ENCODE data around the gene RBM43. TPM values are rescaled to one million over a fixed set of nuclear protein-coding genes. Genes with fewer than 3 reads are reported as not detected.

Gene RBM43
- total and polyA plus RNA-seq, 11 donors: 0.81 to 5.9 (median 1.7) TPM

DNA sequence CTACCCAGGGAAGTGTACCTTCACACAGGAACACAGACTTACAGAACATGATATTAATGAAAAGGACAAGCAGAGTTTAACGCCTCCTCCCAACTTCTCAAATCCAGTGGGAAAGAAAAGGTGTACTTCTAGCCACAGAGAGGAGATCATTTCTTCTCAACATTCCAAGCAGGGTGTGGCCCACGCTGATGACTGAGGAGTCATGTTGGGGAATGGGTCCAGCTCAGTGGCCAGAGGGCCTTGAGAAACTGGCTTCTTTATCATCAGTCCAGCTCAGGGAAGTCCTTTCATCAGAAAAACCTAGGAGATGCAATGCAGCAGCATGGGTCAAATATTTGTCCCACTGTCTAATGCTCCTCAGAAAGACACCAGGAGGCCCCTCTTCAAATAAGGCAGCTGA lies 63.0 kb downstream of the RBM43 start:
- Histone ChIP-seq H3K4me1 (no peaks in the 10 kb centered on the region), H3K27me3 (no peaks in the 10 kb centered on the region), H3K9me3 (no peaks in the 10 kb centered on the region), H3K36me3 (no peaks in the 10 kb centered on the region), H3K4me3 (no peak overlapping the region), H3K27ac (no peak overlapping the region)
- ATAC-seq (no peak), DNase-seq (no peak)
- TF ChIP-seq POLR2A (IDR thresholded peaks at IDR 0.05): no peak
- TF ChIP-seq, protein P1, sequence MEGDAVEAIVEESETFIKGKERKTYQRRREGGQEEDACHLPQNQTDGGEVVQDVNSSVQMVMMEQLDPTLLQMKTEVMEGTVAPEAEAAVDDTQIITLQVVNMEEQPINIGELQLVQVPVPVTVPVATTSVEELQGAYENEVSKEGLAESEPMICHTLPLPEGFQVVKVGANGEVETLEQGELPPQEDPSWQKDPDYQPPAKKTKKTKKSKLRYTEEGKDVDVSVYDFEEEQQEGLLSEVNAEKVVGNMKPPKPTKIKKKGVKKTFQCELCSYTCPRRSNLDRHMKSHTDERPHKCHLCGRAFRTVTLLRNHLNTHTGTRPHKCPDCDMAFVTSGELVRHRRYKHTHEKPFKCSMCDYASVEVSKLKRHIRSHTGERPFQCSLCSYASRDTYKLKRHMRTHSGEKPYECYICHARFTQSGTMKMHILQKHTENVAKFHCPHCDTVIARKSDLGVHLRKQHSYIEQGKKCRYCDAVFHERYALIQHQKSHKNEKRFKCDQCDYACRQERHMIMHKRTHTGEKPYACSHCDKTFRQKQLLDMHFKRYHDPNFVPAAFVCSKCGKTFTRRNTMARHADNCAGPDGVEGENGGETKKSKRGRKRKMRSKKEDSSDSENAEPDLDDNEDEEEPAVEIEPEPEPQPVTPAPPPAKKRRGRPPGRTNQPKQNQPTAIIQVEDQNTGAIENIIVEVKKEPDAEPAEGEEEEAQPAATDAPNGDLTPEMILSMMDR (IDR thresholded peaks at IDR 0.05): no peak
- intact Hi-C loops (cut with DNase I): no loop called here
- 84 to 90% (median 87%) methylated on average over 2 of the region's 2 CpGs for WGBS, 4 donors

Other genes starting within 250 kb of the RBM43 start
- 10 to 100 TPM in 1 of 9 donors, 1 to 10 TPM in 8; 1.7 to 15.9 (median 3.7) TPM for gene NMI, start 27.8 kb upstream of the RBM43 start, total RNA-seq
- gene NMI, start 27.8 kb upstream of the RBM43 start, polyA plus RNA-seq: 1 to 10 TPM; 2.4 to 5.1 TPM
- 1 to 10 TPM; 1.6 to 8.1 (median 2.6) TPM for gene TNFAIP6, start 95.7 kb upstream of the RBM43 start, total RNA-seq
- gene TNFAIP6, start 95.7 kb upstream of the RBM43 start, polyA plus RNA-seq: 1 to 10 TPM; 1.7 to 4.3 TPM
- gene RIF1, start 148.0 kb upstream of the RBM43 start, total RNA-seq: 10 to 100 TPM; 11.3 to 23.9 (median 15.1) TPM
- 1 to 10 TPM; 2.6 to 5.0 TPM for gene RIF1, start 148.0 kb upstream of the RBM43 start, polyA plus RNA-seq

Data from heart left ventricle (tissue), 16 donors.